IMR-90 (cell line): ENCODE measurements around the gene FLOT2. TPM values are rescaled to one million over a fixed set of nuclear protein-coding genes. Genes with fewer than 3 reads are reported as not detected.

Source experiments
- ATAC-seq: fragments of 200-7000 bp; cut with Tn5 transposase; 2 replicates; pipeline ENCODE4 v1.9.1; 2020; ENCODE audit warnings: low read depth, mild to moderate bottlenecking, moderate library complexity
- BruUV-seq: library from RNA; stranded (reverse); fragments of 400-500 nt; replicated peaks from 2 replicates; lab custom pipeline; 2021; lab: Mats Ljungman, UMichigan
- CTCF ChIA-PET: fragments of 300-600 bp; formaldehyde crosslinking; extraction: SDS; loops from one replicate; lab custom pipeline; 2021; ENCODE audit warnings: antibody characterized with exemption; lab: Yijun Ruan, JAX
- POLR2A ChIA-PET: fragments of 300-600 bp; sonication (Branson Sonifier 250); formaldehyde crosslinking; loops from one replicate; lab custom pipeline; 2022; ENCODE audit warnings: antibody characterized with exemption; ENCODE audit not compliant: unreplicated experiment; lab: Charles Lee
- DNase-seq: peaks from one replicate; pipeline ENCODE4 v3.0.0; 2013
- H2AFZ ChIP-seq: replicated peaks from 2 replicates; pipeline ENCODE3; 2013; ENCODE audit warnings: low read length, mild to moderate bottlenecking; ENCODE audit not compliant: poor library complexity
- H2AK5ac ChIP-seq: 2 replicates; pipeline ENCODE4 v1.6.1; 2013; ENCODE audit warnings: low read depth, low read length, inconsistent platforms
- H2AK9ac ChIP-seq: replicated peaks from 2 replicates; pipeline ENCODE3; 2013; ENCODE audit warnings: mild to moderate bottlenecking, low read depth, low read length, moderate library complexity; ENCODE audit not compliant: poor library complexity
- H2BK120ac ChIP-seq: 2 replicates; pipeline ENCODE4 v1.6.1; 2013; ENCODE audit warnings: low read depth, low read length, inconsistent platforms
- H2BK15ac ChIP-seq: 3 replicates; pipeline ENCODE4 v1.6.1; 2013; ENCODE audit warnings: low read depth, low read length, inconsistent platforms
- H2BK20ac ChIP-seq: 2 replicates; pipeline ENCODE4 v1.6.1; 2013; ENCODE audit warnings: low read depth, mild to moderate bottlenecking, inconsistent platforms, low read length, moderate library complexity
- H2BK5ac ChIP-seq: 2 replicates; pipeline ENCODE4 v1.6.1; 2013; ENCODE audit warnings: mild to moderate bottlenecking, low read depth, low read length, inconsistent platforms; ENCODE audit not compliant: poor library complexity, severe bottlenecking
- H3K14ac ChIP-seq: replicated peaks from 2 replicates; pipeline ENCODE4 v1.6.1; 2013; ENCODE audit warnings: low read depth, low read length, inconsistent platforms
- H3K18ac ChIP-seq: 2 replicates; pipeline ENCODE4 v1.6.1; 2013; ENCODE audit warnings: low read depth, low read length, control low read depth
- H3K23ac ChIP-seq: 2 replicates; pipeline ENCODE4 v1.6.1; 2013; ENCODE audit warnings: low read depth, low read length, inconsistent platforms
- H3K27ac ChIP-seq: 2 replicates; pipeline ENCODE4 v1.5.1; 2013; ENCODE audit warnings: mild to moderate bottlenecking, control low read depth, low read length; ENCODE audit not compliant: insufficient read depth
- H3K27me3 ChIP-seq: 2 replicates; pipeline ENCODE4 v1.6.1; 2013; ENCODE audit warnings: low read length; ENCODE audit not compliant: control insufficient read depth, insufficient read depth
- H3K36me3 ChIP-seq: 2 replicates; pipeline ENCODE4 v1.6.1; 2013; ENCODE audit warnings: low read length, mixed read lengths; ENCODE audit not compliant: control insufficient read depth, insufficient read depth
- H3K4ac ChIP-seq: 2 replicates; pipeline ENCODE4 v1.6.1; 2013; ENCODE audit warnings: low read depth, low read length, inconsistent platforms
- H3K4me1 ChIP-seq: 2 replicates; pipeline ENCODE4 v1.6.1; 2013; ENCODE audit warnings: low read length, mixed read lengths; ENCODE audit not compliant: control insufficient read depth, insufficient read depth
- H3K4me2 ChIP-seq: 2 replicates; pipeline ENCODE4 v1.6.1; 2013; ENCODE audit warnings: low read depth, mild to moderate bottlenecking, control low read depth, low read length, moderate library complexity
- H3K4me3 ChIP-seq: 2 replicates; pipeline ENCODE4 v1.5.1; 2013; ENCODE audit warnings: low read depth, mild to moderate bottlenecking, control low read depth, low read length, moderate library complexity; ENCODE audit not compliant: insufficient read depth
- H3K56ac ChIP-seq: 2 replicates; pipeline ENCODE4 v1.6.1; 2013; ENCODE audit warnings: low read length, inconsistent platforms; ENCODE audit not compliant: insufficient read depth; ENCODE audit errors: extremely low read depth
- H3K79me1 ChIP-seq, 2 experiments: 2 replicates each; pipeline ENCODE4 v1.6.1; 2013; ENCODE audit warnings: low read length in 2 of 2, inconsistent platforms in 1 of 2, low read depth in 1 of 2
- H3K9ac ChIP-seq: 2 replicates; pipeline ENCODE4 v1.6.1; 2013; ENCODE audit warnings: low read depth, low read length, control low read depth
- H3K9me1 ChIP-seq: 2 replicates; pipeline ENCODE4 v1.6.1; 2013; ENCODE audit warnings: low read length, inconsistent platforms; ENCODE audit not compliant: insufficient read depth
- H3K9me3 ChIP-seq: 2 replicates; pipeline ENCODE4 v1.6.1; 2013; ENCODE audit warnings: low read length; ENCODE audit not compliant: control insufficient read depth, insufficient read depth
- H4K20me1 ChIP-seq: 2 replicates; pipeline ENCODE4 v1.6.1; 2013; ENCODE audit warnings: low read length, inconsistent platforms; ENCODE audit not compliant: insufficient read depth
- H4K5ac ChIP-seq: 2 replicates; pipeline ENCODE4 v1.6.1; 2013; ENCODE audit warnings: mild to moderate bottlenecking, low read depth, low read length, control low read depth
- H4K8ac ChIP-seq, 2 experiments: 2 replicates each; pipeline ENCODE4 v1.6.1; 2013; ENCODE audit warnings: low read depth in 2 of 2, low read length in 2 of 2, control low read depth in 1 of 2, inconsistent platforms in 1 of 2
- H4K91ac ChIP-seq: 2 replicates; pipeline ENCODE4 v1.6.1; 2013; ENCODE audit warnings: low read depth, low read length, inconsistent platforms; ENCODE audit not compliant: insufficient read depth
- BHLHE40 ChIP-seq: fragments of 150-350 bp; IDR thresholded peaks from 2 replicates; pipeline ENCODE4 v1.6.1; 2016; ENCODE audit warnings: mild to moderate bottlenecking, low read depth, low read length
- CEBPB ChIP-seq: IDR thresholded peaks from 2 replicates; pipeline ENCODE4 v1.6.1; 2012; ENCODE audit warnings: low read depth, low read length, improper control_type of control experiment
- CHD1 ChIP-seq: IDR thresholded peaks from 2 replicates; pipeline ENCODE4 v1.6.1; 2012; ENCODE audit warnings: low read depth, low read length, improper control_type of control experiment
- CTCF ChIP-seq: conservative IDR thresholded peaks from 2 replicates; pipeline ENCODE4 v1.5.1; 2012; ENCODE audit warnings: mild to moderate bottlenecking, low read depth, low read length, improper control_type of control experiment
- ELK1 ChIP-seq: fragments of 150-350 bp; IDR thresholded peaks from 2 replicates; pipeline ENCODE4 v1.6.1; 2016; ENCODE audit warnings: low read depth, mild to moderate bottlenecking, low read length, moderate library complexity, borderline replicate concordance
- FOS ChIP-seq: fragments of 150-350 bp; IDR thresholded peaks from 2 replicates; pipeline ENCODE4 v1.6.1; 2016; ENCODE audit warnings: low read depth, low read length
- MAFK ChIP-seq: IDR thresholded peaks from 2 replicates; pipeline ENCODE4 v1.6.1; 2012; ENCODE audit warnings: low read depth, low read length, improper control_type of control experiment
- MAZ ChIP-seq: IDR thresholded peaks from 2 replicates; pipeline ENCODE4 v1.6.1; 2012; ENCODE audit warnings: low read depth, mild to moderate bottlenecking, low read length, improper control_type of control experiment, moderate library complexity, borderline replicate concordance
- MXI1 ChIP-seq: IDR thresholded peaks from 2 replicates; pipeline ENCODE4 v1.6.1; 2012; ENCODE audit warnings: low read depth, mild to moderate bottlenecking, low read length, moderate library complexity, borderline replicate concordance
- NFE2L2 ChIP-seq: fragments of 150-350 bp; IDR thresholded peaks from 2 replicates; pipeline ENCODE4 v1.6.1; 2016; ENCODE audit warnings: low read depth, mild to moderate bottlenecking, low read length
- POLR2A ChIP-seq: IDR thresholded peaks from 2 replicates; pipeline ENCODE4 v1.6.1; 2012; ENCODE audit warnings: mild to moderate bottlenecking, low read depth, low read length
- RAD21 ChIP-seq: IDR thresholded peaks from 2 replicates; pipeline ENCODE4 v1.6.1; 2012; ENCODE audit warnings: low read length, improper control_type of control experiment
- RCOR1 ChIP-seq: IDR thresholded peaks from 2 replicates; pipeline ENCODE4 v1.6.1; 2012; ENCODE audit warnings: mild to moderate bottlenecking, low read length, improper control_type of control experiment; ENCODE audit not compliant: insufficient replicate concordance
- RFX5 ChIP-seq: IDR thresholded peaks from 2 replicates; pipeline ENCODE4 v1.8.0; 2012; ENCODE audit warnings: low read depth, mild to moderate bottlenecking, low read length, moderate library complexity
- SMC3 ChIP-seq: fragments of 150-350 bp; IDR thresholded peaks from 2 replicates; pipeline ENCODE4 v1.6.1; 2016; ENCODE audit warnings: low read depth, mild to moderate bottlenecking, antibody characterized with exemption, low read length, moderate library complexity
- USF2 ChIP-seq: fragments of 150-350 bp; IDR thresholded peaks from 2 replicates; pipeline ENCODE4 v1.6.1; 2017; ENCODE audit warnings: mild to moderate bottlenecking, antibody characterized with exemption, low read length, low read depth
- WGBS, 2 experiments: methylation state at CpG; one replicate each; pipeline versions ENCODE4 v1.1.5 to v1.1.7; 2013; ENCODE audit warnings: missing lambda C conversion rate in 2 of 2; ENCODE audit not compliant: insufficient read length in 1 of 2; ENCODE audit errors: extremely low coverage in 2 of 2; 5-methylcytosine and 5-hydroxymethylcytosine counted together
- dilution Hi-C: fragments of 300-500 bp; cut with HindIII; formaldehyde crosslinking; loops from one replicate; pipeline ENCODE4 v1.14.3; 2018; ENCODE audit warnings: low sequenced_read_pairs; ENCODE audit not compliant: unreplicated experiment
- in situ Hi-C: fragments of 300-500 bp; cut with MboI; formaldehyde crosslinking; loops from 3 replicates; pipeline ENCODE4 v1.14.3; 2019; ENCODE audit warnings: low sequenced_read_pairs, inconsistent platforms, mixed read lengths
- intact Hi-C: fragments of 100-400 bp; cut with micrococcal nuclease; formaldehyde crosslinking; loops from 2 replicates; pipeline ENCODE4 v1.10.0; 2022
- polyA plus RNA-seq, 3 experiments: library from polyadenylated mRNA; depleted of rRNA; stranded (reverse); fragments of >200 nt; gene quantifications; 2 replicates each; pipeline ENCODE4 v1.2.3, GENCODE V29; 2012; ENCODE audit warnings: low replicate concordance in 1 of 3
- total RNA-seq: library from RNA; depleted of rRNA; stranded (reverse); fragments of >200 nt; gene quantifications from 2 replicates; pipeline ENCODE4 v1.2.3, GENCODE V29; 2012

The FLOT2 gene
- total and polyA plus RNA-seq, 2 of the 4 experiments (the other 2 are of a cell fraction) = 19.7 to 67.9 TPM

GRCh38 chr17:28860363-28860808 is 37.1 kb downstream of the FLOT2 start:
- Histone ChIP-seq H3K27me3 (no peaks in the 10 kb centered on the region), H2BK20ac (no peak overlapping the region), H3K4me1 (no peaks in the 10 kb centered on the region), H3K4ac (no peak overlapping the region), H3K23ac (no peak overlapping the region), H3K18ac (no peak overlapping the region), H3K9me3 (no peaks in the 10 kb centered on the region), H2BK5ac (no peak overlapping the region), H4K20me1 (no peaks in the 10 kb centered on the region), H2AK5ac (no peak overlapping the region), H4K8ac (no peak overlapping the region), H3K9me1 (no peaks in the 10 kb centered on the region), H3K27ac (no peak overlapping the region), H2AFZ (no peak overlapping the region), H2BK15ac (no peak overlapping the region), H3K79me1 (peaks cover 10% of the 10 kb centered on the region in 2 experiments), H3K9ac (no peak overlapping the region), H2AK9ac (no peak overlapping the region), H2BK120ac (no peak overlapping the region), H3K56ac (no peak overlapping the region), H3K4me2 (no peak overlapping the region), H3K36me3 (peaks cover 26% of the 10 kb centered on the region), H3K4me3 (no peak overlapping the region), H4K5ac (no peak overlapping the region), H4K91ac (no peak overlapping the region), H3K14ac (no peak overlapping the region)
- 89% methylated on average over 4 of the region's 4 CpGs; no CpG with 5 or more reads in 1 of the 2 experiments for WGBS, 2 experiments
- no peak for DNase-seq
- CTCF ChIA-PET = no interaction called here
- BruUV-seq = no TSS peak
- TF ChIP-seq MXI1 (no peak), RAD21 (no peak), POLR2A (no peak), CEBPB (no peak), ELK1 (no peak), CHD1 (no peak), CTCF (no peak), SMC3 (no peak), RFX5 (no peak), USF2 (no peak), FOS (no peak), NFE2L2 (no peak), MAFK (no peak), RCOR1 (no peak), BHLHE40 (no peak), MAZ (no peak)
- in situ Hi-C loops (no loop called here), intact Hi-C loops (no loop called here), dilution Hi-C loops (no loop called here)
- no peak for ATAC-seq
- POLR2A ChIA-PET = no interaction called here
